Astrocyte (in vitro differentiated cells and primary cell): ENCODE measurements around the gene C2orf92. TPM values are rescaled to one million over a fixed set of nuclear protein-coding genes. Genes with fewer than 3 reads are reported as not detected.

Source experiments
- DNase-seq: peaks from one replicate; pipeline ENCODE4 v3.0.0-alpha.2; 2010; ENCODE audit warnings: low read depth
- FAIRE-seq: peaks from 2 replicates; lab custom pipeline; 2011; peaks lifted over from hg19 to GRCh38; lab: Jason Lieb, UNC
- H2AFZ ChIP-seq: 2 replicates; pipeline ENCODE4 v1.6.0; 2012; ENCODE audit warnings: low read depth, low read length, inconsistent platforms
- H3K27ac ChIP-seq: 2 replicates; pipeline ENCODE4 v1.5.1; 2011; ENCODE audit warnings: low read depth, low read length, inconsistent platforms
- H3K27me3 ChIP-seq: 2 replicates; pipeline ENCODE4 v1.6.0; 2011; ENCODE audit warnings: low read length, inconsistent platforms; ENCODE audit not compliant: insufficient read depth
- H3K36me3 ChIP-seq: 2 replicates; pipeline ENCODE4 v1.5.1; 2011; ENCODE audit warnings: low read length, inconsistent platforms; ENCODE audit not compliant: insufficient read depth
- H3K4me1 ChIP-seq: 2 replicates; pipeline ENCODE4 v1.5.1; 2011; ENCODE audit warnings: low read length, inconsistent platforms; ENCODE audit not compliant: insufficient read depth
- H3K4me2 ChIP-seq: 2 replicates; pipeline ENCODE4 v1.6.0; 2012; ENCODE audit warnings: low read length, inconsistent platforms
- H3K4me3 ChIP-seq: 2 replicates; pipeline ENCODE4 v1.5.1; 2011; ENCODE audit warnings: low read depth, mild to moderate bottlenecking, low read length, inconsistent platforms; ENCODE audit not compliant: insufficient read depth
- H3K79me2 ChIP-seq: 2 replicates; pipeline ENCODE4 v1.6.0; 2012; ENCODE audit warnings: mild to moderate bottlenecking, low read length, inconsistent platforms; ENCODE audit not compliant: insufficient read depth
- H3K9ac ChIP-seq: 2 replicates; pipeline ENCODE4 v1.6.0; 2012; ENCODE audit warnings: mild to moderate bottlenecking, low read length, inconsistent platforms
- H3K9me3 ChIP-seq: 2 replicates; pipeline ENCODE4 v1.5.1; 2012; ENCODE audit warnings: low read depth, mild to moderate bottlenecking, low read length, inconsistent platforms; ENCODE audit not compliant: insufficient read depth
- H4K20me1 ChIP-seq: 2 replicates; pipeline ENCODE4 v1.6.0; 2012; ENCODE audit warnings: low read length, inconsistent platforms; ENCODE audit not compliant: insufficient read depth
- H3K27ac Mint-ChIP-seq: one replicate; pipeline ENCODE4 v1.8.0; 2021; ENCODE audit warnings: mild to moderate bottlenecking, mixed read lengths; ENCODE audit not compliant: unreplicated experiment
- H3K27me3 Mint-ChIP-seq: one replicate; pipeline ENCODE4 v1.8.0; 2021; ENCODE audit warnings: low read depth, mixed read lengths; ENCODE audit not compliant: unreplicated experiment
- H3K36me3 Mint-ChIP-seq: one replicate; pipeline ENCODE4 v1.8.0; 2021; ENCODE audit warnings: low read depth, mixed read lengths; ENCODE audit not compliant: unreplicated experiment
- H3K4me1 Mint-ChIP-seq: one replicate; pipeline ENCODE4 v1.8.0; 2021; ENCODE audit warnings: low read depth, mixed read lengths; ENCODE audit not compliant: unreplicated experiment
- H3K4me3 Mint-ChIP-seq: one replicate; pipeline ENCODE4 v1.8.0; 2021; ENCODE audit warnings: mild to moderate bottlenecking, moderate library complexity, mixed read lengths; ENCODE audit not compliant: unreplicated experiment
- H3K9me3 Mint-ChIP-seq: one replicate; pipeline ENCODE4 v1.8.0; 2021; ENCODE audit warnings: mild to moderate bottlenecking, mixed read lengths; ENCODE audit not compliant: unreplicated experiment
- EZH2 ChIP-seq: IDR thresholded peaks from 2 replicates; pipeline ENCODE4 v1.6.1; 2012; ENCODE audit warnings: mild to moderate bottlenecking, low read length, inconsistent platforms; ENCODE audit not compliant: insufficient read depth
- total RNA-seq: library from RNA; stranded (reverse); gene quantifications from 2 replicates; pipeline ENCODE4 v1.2.1, GENCODE V29; 2021
- TF ChIP-seq, protein P1 (sequence below): IDR thresholded peaks from 2 replicates; pipeline ENCODE4 v1.5.1; 2011; ENCODE audit warnings: low read depth, mild to moderate bottlenecking, inconsistent platforms, low read length, moderate library complexity; ENCODE audit not compliant: insufficient read depth

Gene C2orf92
- total RNA-seq, 1 donor from 2014 or later, result 15.3 TPM

DNA sequence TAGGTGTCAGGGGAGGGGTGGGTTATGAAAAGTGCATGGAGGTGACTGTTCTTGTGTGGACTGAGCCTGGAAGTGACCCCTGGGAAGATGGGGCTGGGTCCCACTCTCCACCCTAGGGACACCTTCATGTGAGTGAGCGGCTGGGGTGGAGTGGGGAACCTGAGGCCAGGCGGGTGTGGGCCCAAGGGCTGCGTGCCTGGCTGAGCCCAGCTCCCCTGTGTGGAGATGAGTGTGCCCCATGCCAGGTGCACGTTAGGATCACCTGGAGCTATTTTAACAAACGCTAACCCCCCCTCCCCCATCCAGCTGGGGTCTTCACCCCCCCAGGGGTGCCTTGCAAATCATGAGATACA is 70.4 kb downstream of the C2orf92 start:
- H3K36me3 Mint-ChIP-seq, result peaks cover 5% of the 10 kb centered on the region
- H3K4me2 ChIP-seq, result no peak overlapping the region
- no peak overlapping the region for H2AFZ ChIP-seq
- no peaks in the 10 kb centered on the region for H3K79me2 ChIP-seq
- peaks cover 3% of the 10 kb centered on the region for H3K9me3 Mint-ChIP-seq
- H3K4me1 Mint-ChIP-seq, result peaks cover 10% of the 10 kb centered on the region
- peaks cover 20% of the 10 kb centered on the region for H3K27me3 Mint-ChIP-seq
- DNase-seq (no peak), FAIRE-seq (no peak)
- H3K27me3 ChIP-seq, result no peaks in the 10 kb centered on the region
- H3K4me1 ChIP-seq, result peaks cover 6% of the 10 kb centered on the region
- H3K9me3 ChIP-seq, result no peaks in the 10 kb centered on the region
- H3K27ac Mint-ChIP-seq, result no peak overlapping the region
- no peak overlapping the region for H3K27ac ChIP-seq
- no peaks in the 10 kb centered on the region for H4K20me1 ChIP-seq
- H3K4me3 ChIP-seq, result no peak overlapping the region
- TF ChIP-seq, protein P1, sequence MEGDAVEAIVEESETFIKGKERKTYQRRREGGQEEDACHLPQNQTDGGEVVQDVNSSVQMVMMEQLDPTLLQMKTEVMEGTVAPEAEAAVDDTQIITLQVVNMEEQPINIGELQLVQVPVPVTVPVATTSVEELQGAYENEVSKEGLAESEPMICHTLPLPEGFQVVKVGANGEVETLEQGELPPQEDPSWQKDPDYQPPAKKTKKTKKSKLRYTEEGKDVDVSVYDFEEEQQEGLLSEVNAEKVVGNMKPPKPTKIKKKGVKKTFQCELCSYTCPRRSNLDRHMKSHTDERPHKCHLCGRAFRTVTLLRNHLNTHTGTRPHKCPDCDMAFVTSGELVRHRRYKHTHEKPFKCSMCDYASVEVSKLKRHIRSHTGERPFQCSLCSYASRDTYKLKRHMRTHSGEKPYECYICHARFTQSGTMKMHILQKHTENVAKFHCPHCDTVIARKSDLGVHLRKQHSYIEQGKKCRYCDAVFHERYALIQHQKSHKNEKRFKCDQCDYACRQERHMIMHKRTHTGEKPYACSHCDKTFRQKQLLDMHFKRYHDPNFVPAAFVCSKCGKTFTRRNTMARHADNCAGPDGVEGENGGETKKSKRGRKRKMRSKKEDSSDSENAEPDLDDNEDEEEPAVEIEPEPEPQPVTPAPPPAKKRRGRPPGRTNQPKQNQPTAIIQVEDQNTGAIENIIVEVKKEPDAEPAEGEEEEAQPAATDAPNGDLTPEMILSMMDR, result no peak
- no peak for TF ChIP-seq EZH2
- H3K36me3 ChIP-seq, result no peaks in the 10 kb centered on the region
- H3K4me3 Mint-ChIP-seq, result no peak overlapping the region
- no peak overlapping the region for H3K9ac ChIP-seq

DNA sequence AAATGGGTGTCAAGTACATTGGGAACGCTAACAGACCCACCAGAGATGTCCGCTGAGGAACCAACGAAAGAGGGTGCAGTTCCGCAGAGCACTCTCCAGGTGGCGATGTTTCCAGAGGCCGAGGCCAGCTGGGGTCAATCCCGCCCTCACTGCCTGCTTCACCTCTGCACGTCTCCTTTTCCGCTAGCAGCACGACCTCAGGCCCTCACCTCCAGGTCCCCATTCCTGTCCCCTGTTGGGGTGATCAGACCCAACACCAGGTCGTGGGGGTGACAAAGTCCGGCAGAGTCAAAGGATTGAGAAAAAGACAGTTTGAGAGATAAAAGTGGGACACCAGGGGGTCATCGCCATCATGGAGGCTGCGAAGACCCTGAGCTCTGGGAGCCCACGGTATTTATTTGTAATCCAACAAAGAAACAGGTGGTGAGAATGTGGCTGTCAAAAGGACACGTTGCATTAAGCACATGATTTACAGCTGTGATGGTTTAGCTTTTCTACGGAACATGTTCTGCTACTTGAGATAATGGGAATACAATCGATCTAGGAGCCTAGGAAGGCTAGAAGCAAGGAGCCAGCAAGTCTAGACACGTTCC is 71.2 kb downstream of the C2orf92 start:
- peaks cover 3% of the 10 kb centered on the region for H3K9me3 Mint-ChIP-seq
- TF ChIP-seq, protein P1, result peak; percentile 51
- no peak for TF ChIP-seq EZH2
- H3K36me3 Mint-ChIP-seq, result peaks cover 5% of the 10 kb centered on the region
- H3K9ac ChIP-seq, result no peak overlapping the region
- no peaks in the 10 kb centered on the region for H3K9me3 ChIP-seq
- H3K4me1 Mint-ChIP-seq, result peaks cover 10% of the 10 kb centered on the region
- no peak overlapping the region for H2AFZ ChIP-seq
- H3K79me2 ChIP-seq, result no peaks in the 10 kb centered on the region
- H3K4me1 ChIP-seq, result peaks cover 6% of the 10 kb centered on the region
- no peak overlapping the region for H3K27ac ChIP-seq
- peak overlapping the region; percentile 69 for H3K27ac Mint-ChIP-seq
- FAIRE-seq (no peak), DNase-seq (no peak)
- no peaks in the 10 kb centered on the region for H3K36me3 ChIP-seq
- no peaks in the 10 kb centered on the region for H4K20me1 ChIP-seq
- H3K27me3 ChIP-seq, result no peaks in the 10 kb centered on the region
- no peak overlapping the region for H3K4me3 ChIP-seq
- no peak overlapping the region for H3K4me3 Mint-ChIP-seq
- peaks cover 20% of the 10 kb centered on the region for H3K27me3 Mint-ChIP-seq
- no peak overlapping the region for H3K4me2 ChIP-seq

DNA sequence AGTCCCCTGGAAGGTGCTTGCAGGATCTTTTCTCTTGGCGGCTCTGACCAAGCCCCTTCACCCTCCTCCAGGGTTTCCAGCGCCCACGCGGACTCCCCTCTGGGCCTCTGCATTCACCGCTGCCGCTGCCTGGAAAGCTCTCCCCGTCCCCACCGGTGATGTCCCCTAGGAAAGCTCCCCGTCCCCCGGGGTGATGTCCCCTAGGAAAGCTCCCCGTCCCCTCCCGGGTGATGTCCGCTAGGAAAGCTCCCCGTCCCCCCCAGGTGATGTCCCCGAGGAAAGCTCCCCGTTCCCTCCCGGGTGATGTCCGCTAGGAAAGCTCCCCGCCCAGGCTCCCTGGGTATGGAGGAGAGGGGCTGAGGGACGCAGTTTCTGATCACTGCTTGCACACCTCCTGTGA is 71.7 kb downstream of the C2orf92 start:
- peaks cover 19% of the 10 kb centered on the region for H3K27me3 Mint-ChIP-seq
- H3K4me1 Mint-ChIP-seq, result peaks cover 10% of the 10 kb centered on the region
- Histone ChIP-seq H3K27ac (no peak overlapping the region), H4K20me1 (no peaks in the 10 kb centered on the region), H3K4me3 (no peak overlapping the region), H3K79me2 (no peaks in the 10 kb centered on the region), H3K4me1 (peaks cover 6% of the 10 kb centered on the region), H2AFZ (no peak overlapping the region), H3K9ac (no peak overlapping the region), H3K36me3 (no peaks in the 10 kb centered on the region), H3K4me2 (no peak overlapping the region), H3K9me3 (no peaks in the 10 kb centered on the region), H3K27me3 (no peaks in the 10 kb centered on the region)
- H3K9me3 Mint-ChIP-seq, result peaks cover 3% of the 10 kb centered on the region
- H3K27ac Mint-ChIP-seq, result no peak overlapping the region
- DNase-seq, result no peak
- no peak overlapping the region for H3K4me3 Mint-ChIP-seq
- H3K36me3 Mint-ChIP-seq, result peaks cover 5% of the 10 kb centered on the region
- FAIRE-seq, result no peak
- TF ChIP-seq EZH2, result no peak
- TF ChIP-seq, protein P1, result no peak
